HG03159 (cell line): ENCODE measurements around the gene CCDC149.

Source experiments
- ATAC-seq: cut with Tn5 transposase; IDR thresholded peaks from one replicate; pipeline ENCODE4 v1.9.1; 2021; ENCODE audit warnings: mild to moderate bottlenecking, moderate library complexity; ENCODE audit not compliant: unreplicated experiment

The CCDC149 gene

GRCh38 chr4:24780936-24781495 is 131.8 kb downstream of the CCDC149 start:
- no peak for ATAC-seq

GRCh38 chr4:24778464-24779225 is 134.2 kb downstream of the CCDC149 start:
- no peak for ATAC-seq

GRCh38 chr4:24777536-24778463 is 135.0 kb downstream of the CCDC149 start:
- ATAC-seq = no peak

- no peak for ATAC-seq
Observed at GRCh38 chr4:24775750-24776149, 137.1 kb downstream of the CCDC149 start.

- no peak for ATAC-seq
Observed at GRCh38 chr4:24775032-24775605, 137.7 kb downstream of the CCDC149 start.

GRCh38 chr4:24774452-24774851 is 138.4 kb downstream of the CCDC149 start:
- no peak for ATAC-seq

- no peak for ATAC-seq
Observed at GRCh38 chr4:24772952-24773351, 139.9 kb downstream of the CCDC149 start.

- ATAC-seq = no peak
Observed at GRCh38 chr4:24772061-24772705, 140.7 kb downstream of the CCDC149 start.

- no peak for ATAC-seq
Observed at GRCh38 chr4:24771241-24771640, 141.6 kb downstream of the CCDC149 start.

GRCh38 chr4:24770667-24771066 is 142.2 kb downstream of the CCDC149 start:
- ATAC-seq = no peak

- ATAC-seq = peak; percentile 73
Observed at GRCh38 chr4:24770032-24770584, 142.7 kb downstream of the CCDC149 start.

- ATAC-seq = no peak
Observed at GRCh38 chr4:24769571-24769970, 143.3 kb downstream of the CCDC149 start.

GRCh38 chr4:24768604-24769003 is 144.2 kb downstream of the CCDC149 start:
- ATAC-seq = peak; percentile 86

GRCh38 chr4:24768006-24768405 is 144.8 kb downstream of the CCDC149 start:
- ATAC-seq = no peak

GRCh38 chr4:24765376-24765988 is 147.4 kb downstream of the CCDC149 start:
- ATAC-seq = no peak

GRCh38 chr4:24764345-24764744 is 148.5 kb downstream of the CCDC149 start:
- no peak for ATAC-seq

- no peak for ATAC-seq
Observed at GRCh38 chr4:24763631-24764297, 149.1 kb downstream of the CCDC149 start.
